ELF-1 (cell line): Measurements from ENCODE around the gene OLFML2B.

Experiments
- DNase-seq: peaks from one replicate; pipeline ENCODE4 v3.0.0-alpha.2; 2016; ENCODE audit warnings: low read depth, low spot score

The OLFML2B gene

GRCh38 chr1:161945306-161946060 is 78.2 kb downstream of the OLFML2B start:
- DNase-seq, result no peak

GRCh38 chr1:161944381-161944780 is 79.3 kb downstream of the OLFML2B start:
- DNase-seq, result no peak

- no peak for DNase-seq
These were observed 79.9 kb downstream of the OLFML2B start for GRCh38 chr1:161943737-161944136.

- no peak for DNase-seq
These were observed 81.8 kb downstream of the OLFML2B start for GRCh38 chr1:161941726-161942436.

GRCh38 chr1:161940866-161941591 is 82.6 kb downstream of the OLFML2B start:
- DNase-seq, result no peak

- no peak for DNase-seq
These were observed 86.9 kb downstream of the OLFML2B start for GRCh38 chr1:161936786-161937185.

- DNase-seq, result no peak
These were observed 88.4 kb downstream of the OLFML2B start for GRCh38 chr1:161935264-161935663.

- DNase-seq, result no peak
These were observed 89.8 kb downstream of the OLFML2B start for GRCh38 chr1:161933592-161934588.
